HG03066 (cell line): ENCODE data around the gene ARID3B.
"Not testable (repeated sequence)": the region's sequence is repeated elsewhere in the genome, so short reads cannot be mapped to it uniquely, and the experiment has no call there.

Source experiments
- ATAC-seq: cut with Tn5 transposase; IDR thresholded peaks from one replicate; pipeline ENCODE4 v1.9.1; 2021; ENCODE audit warnings: low read depth; ENCODE audit not compliant: unreplicated experiment

ARID3B gene

DNA sequence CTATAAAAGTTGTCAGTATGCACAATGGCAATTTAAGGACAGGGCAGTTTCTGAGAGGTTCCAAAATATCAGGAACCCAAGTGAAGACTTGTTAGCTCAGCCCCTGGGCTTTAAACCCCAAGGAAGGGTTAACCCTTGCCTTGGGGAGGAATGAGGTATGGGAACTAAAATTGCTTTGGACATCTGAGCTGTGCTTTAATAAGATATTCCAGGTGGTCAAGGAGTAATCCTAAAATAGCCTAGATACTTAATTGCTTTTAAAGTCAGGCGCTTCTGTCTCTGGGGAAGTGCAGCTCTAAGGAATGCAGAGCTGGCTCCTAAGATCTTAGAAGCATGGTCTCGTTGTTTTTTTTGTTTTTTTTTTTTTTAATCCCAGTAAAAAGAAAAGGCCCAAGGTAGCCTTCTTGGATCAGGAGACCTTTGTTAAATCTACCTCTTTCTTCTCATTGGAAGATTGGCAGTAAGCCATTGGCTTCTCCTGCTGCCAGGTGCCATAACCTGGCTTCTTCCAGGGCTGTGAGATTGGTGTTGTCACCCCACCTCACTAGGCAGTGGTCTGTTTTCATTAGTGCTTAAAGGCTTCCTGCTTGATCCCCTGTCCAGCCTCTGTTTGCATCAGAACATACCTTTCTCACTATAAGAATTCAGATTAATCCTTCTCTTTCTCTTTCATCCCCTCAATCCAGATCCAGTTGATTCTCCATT lies 24.5 kb downstream of the ARID3B start:
- ATAC-seq = no peak

DNA sequence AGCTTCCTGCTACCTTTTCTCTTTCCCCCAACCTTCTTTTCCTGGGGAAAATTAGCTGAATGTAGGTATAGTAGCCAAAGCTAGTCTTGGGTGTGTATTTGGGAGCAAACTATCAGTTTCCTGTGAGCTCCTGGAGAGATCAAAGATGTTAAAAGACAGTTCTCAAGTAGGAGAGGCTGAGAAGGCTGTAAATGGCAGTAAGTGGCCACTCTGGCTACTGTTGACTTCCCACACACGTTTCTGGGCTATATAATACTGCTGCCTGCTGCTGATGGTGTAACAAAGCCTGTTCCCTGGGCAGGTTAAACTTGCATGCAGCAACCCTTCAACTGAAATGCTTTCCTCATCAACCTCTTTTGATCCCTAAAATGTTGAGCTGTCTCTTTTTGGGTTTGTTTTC lies 27.6 kb downstream of the ARID3B start:
- ATAC-seq = no peak

DNA sequence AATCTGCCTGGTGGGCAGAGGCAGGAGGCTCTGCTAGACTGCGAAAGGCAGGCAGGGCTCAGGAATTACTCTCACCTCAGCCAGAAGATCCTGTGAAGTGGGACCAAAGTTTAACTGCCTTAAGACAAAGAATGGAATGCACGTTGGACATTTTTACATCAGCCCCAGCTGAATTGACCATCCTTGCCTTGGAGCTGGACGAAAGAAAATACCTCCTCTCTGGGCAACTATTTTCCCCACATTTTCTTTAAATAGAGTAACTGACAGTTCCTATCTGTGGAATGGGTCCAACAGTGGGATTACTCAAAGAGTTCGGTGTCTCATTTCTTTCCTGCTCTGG lies 28.7 kb downstream of the ARID3B start:
- no peak for ATAC-seq

DNA sequence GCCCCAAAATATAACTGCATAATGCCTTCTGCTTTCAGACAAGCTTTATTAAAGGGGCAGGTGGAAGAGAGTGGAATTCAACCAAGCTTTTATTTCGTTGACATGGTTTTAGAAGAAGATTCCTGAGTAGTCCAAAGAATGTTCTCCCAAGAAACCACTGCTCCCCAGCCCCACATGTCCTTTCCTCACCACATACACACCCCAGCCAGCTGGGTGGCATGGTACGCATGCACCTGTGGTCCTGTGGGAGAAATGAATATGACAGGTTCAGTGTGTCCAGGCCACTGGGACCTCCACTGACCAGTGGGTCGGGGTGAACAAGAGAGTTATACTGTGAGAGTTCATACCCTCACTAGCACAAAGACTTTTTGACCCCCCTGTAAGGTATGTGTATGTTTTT lies 30.2 kb downstream of the ARID3B start:
- ATAC-seq = no peak

DNA sequence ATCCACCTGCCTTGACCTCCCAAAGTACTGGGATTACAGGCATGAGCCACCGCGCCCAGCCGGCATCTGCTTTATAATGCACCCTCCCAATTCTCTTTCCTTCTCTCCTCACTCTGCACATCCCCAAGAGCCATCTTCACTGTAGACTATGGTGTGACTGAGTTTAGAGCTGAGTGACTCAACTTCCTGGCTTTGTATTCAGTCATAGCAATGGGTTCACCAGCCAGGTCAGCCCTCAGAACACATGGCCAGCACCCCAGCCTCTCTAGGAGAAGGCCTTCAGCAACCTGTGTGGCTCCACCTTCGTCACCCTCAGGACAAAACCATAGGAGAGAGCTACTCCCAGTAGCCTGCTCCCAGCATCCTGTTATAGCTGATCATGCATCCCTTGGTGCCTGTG lies 33.0 kb downstream of the ARID3B start:
- ATAC-seq = no peak

DNA sequence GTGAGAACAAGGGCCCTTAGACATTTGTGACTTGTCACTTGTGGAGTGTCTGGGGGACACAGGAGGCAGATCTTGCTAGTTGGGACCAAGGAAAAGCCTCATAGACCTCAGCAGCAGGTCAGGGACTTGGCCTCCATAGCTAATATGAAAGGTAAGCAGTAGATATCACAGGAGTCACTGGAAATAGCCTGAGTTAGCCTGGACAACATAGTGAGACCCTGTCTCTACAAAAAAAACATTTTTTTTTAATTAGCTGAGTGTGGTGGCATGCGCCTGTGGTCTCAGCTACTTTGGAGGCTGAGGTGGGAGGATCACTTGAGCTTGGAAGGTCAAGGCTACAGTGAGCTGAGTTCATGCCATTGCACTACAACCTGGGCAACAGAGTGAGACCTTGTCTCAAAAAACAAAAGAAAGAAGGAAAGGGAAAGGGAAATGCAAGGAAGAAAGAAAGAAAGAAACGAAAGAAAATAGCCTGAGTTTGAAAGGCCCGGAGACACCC lies 37.5 kb downstream of the ARID3B start:
- ATAC-seq = no peak

DNA sequence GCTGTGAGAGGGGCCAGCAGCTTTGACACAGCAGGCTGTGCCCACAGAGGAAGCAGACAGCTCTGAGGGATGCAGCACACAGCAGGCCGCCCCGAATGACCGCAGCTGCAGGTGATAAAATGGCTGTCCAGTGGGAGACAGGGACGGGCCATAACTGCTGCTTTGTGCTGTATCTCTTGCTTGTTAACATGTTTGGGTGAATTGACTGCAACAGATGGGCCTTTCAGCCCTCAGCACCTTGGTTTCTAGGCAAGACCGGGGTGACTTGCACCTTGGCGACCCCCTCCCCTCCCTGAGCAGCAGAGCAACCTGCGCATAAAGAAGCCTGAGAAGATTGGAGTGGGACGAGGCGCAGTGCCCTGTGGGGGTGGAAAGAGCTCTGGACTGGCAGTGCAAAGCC lies 38.0 kb downstream of the ARID3B start:
- no peak for ATAC-seq

DNA sequence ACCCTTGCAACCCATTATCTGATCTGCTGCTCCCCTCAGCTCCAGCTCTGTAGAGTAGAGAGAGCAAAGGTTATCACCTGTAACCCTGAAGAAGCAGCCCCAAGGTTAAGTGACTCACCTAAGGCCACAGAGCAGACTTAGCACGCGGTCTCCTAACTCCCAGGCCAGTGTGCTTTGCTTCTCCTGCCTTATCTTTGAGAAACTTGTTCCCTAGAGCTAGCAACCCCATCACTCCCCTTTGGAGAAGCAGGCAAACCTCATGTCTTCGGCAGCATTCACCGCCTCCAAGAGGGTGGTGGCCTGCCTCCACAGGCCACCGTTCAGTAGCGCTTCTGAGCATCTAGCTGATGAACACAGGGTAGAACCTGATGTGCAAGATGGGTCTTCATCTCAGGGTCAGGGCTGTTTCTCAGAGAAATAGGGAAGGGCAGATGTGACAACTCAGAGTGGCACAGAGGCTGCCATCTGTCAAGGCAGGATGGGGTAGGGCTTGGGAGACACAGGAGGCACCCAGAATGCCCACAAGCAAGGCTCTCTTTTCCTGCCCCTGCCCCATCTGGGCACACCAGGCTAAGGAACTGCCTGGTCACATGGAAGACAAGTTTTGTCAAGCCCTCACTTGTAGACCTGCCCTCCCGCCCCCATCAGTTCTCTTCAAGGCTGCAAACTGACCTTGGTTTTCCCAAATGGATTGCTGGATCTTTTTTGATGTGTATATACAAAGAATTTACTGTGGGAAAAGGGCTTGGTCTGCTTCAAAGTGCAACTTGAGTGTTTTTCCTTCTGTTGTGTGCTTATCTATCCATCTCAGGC lies 39.7 kb downstream of the ARID3B start:
- ATAC-seq = no peak

DNA sequence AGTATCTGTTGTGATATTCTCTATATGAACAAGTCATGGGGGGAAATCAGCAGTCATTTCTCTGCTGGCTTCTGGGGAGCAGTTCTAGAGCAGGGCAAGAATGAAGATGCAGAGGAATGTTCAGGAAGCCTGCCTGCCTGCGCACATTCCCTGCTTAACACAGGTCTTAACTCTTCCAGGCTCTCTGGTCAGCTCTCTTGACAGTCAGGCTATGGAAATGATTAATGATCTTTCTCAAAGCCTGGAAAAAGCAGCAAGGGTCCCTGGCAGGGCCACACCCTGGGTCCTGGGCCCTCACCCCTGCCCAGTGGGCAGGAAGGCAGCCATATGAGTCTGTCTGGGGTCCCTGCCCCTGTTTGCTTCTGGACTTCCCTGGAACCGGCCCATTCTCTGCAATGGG lies 43.2 kb downstream of the ARID3B start:
- no peak for ATAC-seq

DNA sequence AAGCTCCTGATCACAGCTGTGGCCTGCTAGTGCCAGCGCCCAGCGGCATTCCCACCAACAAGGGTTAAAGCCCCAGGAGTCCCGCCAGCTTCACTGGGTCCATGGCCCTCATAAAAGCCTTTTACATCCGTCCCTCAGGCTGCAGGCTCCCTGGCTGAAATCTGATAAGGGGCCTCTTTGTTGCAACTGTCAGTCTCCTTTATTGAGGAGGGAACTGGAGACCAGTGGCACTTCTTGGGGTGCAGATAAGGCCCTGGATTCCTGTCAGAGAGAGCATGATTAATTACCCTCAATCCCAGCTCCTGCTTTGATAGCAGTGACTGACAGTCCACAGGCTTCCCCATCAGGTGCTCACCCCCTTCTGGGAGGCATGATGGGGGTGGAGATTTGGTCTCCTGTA lies 43.8 kb downstream of the ARID3B start:
- ATAC-seq = no peak

DNA sequence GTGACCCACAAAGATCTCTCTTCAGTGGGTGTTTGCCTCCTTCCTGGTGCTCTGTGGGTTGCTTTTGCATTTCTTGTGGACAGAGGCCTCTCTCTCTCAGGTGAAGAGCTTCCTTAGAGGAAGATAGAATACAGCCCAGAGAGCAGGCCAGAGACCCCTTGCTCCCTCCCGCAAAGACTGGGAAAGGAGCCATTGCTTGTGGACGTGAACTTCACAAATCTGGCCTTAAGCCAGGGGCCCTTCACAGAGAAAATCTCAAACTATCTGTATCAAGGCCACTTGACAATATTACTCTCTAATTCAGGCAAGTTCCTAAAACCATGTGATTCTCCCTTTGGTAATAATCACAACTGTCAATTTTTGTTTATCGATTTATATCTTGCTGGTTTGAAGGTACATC lies 44.2 kb downstream of the ARID3B start:
- no peak for ATAC-seq

DNA sequence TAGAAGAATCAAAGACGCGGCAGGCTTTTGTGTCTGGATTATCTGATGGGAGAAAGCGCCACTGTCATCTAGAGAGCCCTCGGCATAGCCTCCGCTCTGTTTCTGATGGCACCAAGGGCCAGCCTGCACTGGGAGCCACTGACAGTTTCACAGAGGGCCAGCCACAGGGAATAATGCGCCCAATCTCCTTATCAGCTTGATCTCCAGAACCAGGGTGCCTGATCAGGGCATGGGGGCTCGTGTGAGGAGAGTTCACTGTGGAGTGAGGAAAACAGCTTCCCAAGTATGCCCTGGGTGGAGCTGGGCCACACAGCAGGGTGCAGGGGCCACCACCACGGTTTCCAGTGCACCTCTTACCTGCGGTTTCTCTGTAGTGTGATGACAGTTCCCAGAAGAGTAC lies 44.8 kb downstream of the ARID3B start:
- ATAC-seq = no peak

DNA sequence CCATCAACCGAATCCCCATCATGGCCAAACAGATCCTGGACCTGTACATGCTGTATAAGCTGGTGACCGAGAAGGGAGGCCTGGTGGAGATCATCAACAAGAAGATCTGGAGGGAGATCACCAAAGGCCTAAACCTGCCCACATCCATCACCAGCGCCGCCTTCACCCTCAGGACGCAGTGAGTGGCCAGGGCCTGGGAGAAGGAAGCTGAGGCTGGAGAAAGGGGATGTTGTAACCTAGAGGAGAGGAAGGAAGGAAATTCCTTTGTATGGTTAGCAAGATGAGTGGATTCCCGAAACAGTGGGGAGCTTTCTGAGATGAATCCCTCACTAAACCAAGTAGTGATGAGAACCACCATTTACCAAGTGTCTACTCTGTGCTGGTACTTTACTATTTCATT lies 48.8 kb downstream of the ARID3B start:
- no peak for ATAC-seq

DNA sequence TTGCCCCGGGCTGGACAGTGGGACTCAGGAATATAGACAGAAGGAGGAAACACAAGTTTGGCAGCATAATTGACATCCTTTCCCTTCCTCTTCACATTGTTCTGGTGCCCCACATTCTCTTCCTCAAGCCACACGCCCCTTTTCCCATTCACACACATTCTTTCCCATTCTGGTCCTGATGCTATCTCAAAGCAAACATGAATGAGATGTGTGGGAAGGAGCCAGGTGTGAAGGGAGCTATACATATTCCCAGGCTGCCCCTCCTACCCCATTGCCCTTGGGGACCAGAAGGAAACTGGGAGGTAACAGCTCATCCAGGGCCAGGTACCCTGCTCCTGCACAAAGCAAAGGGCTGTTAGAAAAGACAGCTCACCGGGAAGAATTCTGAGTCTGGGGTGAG lies 51.2 kb downstream of the ARID3B start:
- ATAC-seq = no peak

DNA sequence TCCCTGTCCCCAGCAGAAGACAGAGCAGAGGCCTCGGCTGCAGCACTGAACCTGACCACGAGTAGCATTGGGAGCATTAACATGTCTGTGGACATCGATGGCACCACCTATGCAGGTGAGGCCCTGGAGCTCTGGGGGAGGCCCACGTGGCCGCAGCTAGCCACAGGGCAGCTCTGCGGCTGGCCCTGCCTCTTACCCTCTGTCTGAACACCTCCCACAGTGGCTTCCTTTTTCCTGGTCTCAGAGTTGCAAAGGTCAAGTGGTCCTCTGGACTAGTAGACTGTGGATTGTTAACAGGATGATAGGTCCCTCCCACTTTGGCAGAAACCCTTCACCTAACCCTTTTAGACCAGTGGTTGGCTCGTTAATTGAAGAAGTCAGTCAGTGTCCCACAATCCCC lies 52.1 kb downstream of the ARID3B start:
- ATAC-seq = no peak

DNA sequence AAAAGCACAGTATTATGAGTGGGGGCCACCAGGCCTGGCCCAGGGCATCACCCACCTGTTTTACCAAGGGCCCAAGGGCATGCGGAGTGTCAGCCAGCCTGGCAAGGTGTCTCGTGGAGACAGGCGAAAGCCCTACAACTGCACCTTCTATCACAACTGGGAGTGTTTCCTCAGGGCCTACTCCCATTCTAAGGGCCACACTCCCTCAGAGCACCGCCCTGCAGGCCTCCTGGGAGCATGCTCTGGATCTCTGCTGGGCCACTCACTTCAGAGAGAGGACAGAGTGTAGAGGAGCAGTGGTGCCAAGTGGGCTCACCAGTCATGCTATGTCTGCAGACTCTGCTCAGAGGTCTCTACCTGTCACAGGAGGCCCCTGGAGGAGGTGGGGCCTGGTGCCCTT lies 53.4 kb downstream of the ARID3B start:
- ATAC-seq = no peak

DNA sequence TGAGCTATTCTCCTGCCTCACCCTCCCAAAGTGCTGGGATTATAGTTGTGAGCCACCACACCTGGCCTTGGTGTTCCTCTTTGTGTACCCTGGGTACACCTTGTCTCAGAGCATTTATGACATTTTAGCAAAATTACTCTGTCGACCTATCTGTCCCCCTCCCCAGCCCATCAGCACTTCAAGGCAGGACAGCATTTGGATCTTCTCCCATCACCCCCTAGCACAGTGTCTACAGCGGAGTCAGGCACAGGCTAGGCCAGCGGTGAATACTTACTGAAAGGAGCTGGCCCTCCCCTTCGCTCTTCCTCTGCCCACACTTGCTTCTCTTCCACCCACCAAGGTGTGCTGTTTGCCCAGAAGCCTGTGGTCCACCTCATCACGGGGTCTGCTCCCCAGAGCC lies 54.3 kb downstream of the ARID3B start:
- ATAC-seq = no peak

DNA sequence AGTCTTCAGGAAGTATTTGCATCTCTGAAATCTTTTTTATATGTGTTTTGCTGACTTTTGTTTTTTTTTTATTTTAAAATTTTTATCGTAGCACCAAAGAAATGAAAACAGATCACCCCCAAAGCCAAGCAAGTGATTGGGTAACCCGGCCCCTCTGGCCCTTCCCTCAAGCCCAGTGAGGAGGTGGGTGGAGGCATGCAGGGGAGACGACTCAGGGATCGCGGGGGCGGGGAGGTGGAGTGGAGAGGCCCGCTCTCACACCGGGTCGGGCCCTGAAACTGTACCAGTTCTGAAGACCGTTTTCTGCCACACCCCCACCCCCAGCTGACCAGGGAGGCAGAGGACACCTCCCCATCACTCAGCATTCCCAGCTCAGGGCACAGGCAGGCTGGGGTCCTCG lies 55.7 kb downstream of the ARID3B start:
- ATAC-seq = not testable (repeated sequence)

DNA sequence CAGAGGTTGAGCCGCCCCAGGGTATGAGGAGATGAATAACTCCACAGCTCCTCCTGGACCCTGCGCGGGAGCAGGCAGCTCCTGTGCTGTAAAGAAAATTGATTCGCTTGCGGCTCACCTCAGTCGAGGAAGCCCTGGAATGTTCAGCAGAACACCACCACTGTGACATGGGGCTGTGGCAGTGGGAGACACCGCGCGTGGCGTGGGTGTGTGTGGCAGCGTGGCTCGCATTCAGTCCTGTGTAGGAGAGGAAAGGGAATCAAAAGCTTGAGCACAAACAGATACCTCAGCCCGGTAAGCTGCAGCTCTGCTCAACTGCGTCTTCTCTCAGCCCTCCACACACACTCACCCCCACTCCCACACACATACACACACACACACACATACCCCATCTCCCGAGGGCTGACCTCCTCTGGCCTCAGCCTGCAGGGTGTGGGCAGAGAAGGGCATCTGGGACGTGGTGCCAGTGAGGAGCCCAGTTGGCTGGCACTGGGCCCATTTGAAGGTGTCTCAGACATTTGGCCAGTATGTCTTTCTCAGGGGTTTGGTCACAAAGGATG lies 56.2 kb downstream of the ARID3B start:
- ATAC-seq = not testable (repeated sequence)

DNA sequence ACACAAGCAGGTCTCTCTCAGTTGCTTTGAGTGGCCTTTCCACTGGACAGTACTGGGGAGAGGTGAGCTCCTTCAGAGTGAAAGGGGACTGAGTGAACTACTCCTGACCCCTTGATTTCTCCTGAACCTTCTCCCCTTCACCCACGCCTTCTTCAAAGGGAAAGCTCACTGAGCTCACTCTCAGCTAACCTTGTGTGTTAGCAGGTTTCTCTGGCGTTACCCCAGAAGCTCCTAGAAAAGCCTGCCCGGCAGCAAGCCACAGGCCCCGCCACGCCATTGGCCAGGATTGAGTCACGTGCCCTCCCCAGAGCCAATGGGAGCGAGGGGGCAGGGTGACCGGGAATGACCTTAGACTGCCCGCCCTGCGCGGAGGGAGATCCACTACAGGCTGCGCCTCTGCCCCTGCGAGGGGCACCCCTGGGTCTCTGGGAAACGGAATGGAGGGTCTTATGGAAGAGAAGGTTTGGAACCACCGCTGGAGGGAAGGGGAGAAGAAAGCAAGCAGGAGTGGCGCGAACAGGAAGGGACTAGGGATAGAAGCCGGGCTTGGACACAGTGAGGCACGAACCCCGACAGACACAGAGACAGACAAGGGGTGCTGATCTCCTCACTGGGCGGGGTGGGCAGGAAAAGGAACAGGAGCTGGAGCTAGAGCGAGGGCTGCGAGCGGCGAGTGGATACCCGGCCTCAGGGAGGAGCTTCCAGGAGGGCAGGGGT lies 57.3 kb downstream of the ARID3B start:
- ATAC-seq = peak; percentile 94

DNA sequence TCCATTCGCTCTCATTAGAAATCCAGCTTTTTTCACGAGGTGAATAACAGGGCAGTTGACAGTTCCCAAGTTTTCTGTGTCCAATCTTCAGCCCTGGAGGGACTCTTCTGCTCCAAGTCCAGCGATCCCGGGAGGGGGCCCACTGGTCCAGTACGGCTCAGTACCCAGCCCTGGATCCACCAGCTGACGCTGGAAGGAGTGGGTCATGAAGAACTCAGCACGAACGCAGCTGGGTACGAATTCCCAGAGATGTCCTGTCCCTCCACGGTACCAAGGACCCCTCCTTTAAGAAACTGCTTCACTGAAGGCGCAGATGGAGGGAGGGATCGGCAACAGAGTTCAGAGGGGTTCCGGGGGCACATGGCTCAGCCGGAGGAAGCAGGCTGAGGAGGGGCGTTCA lies 58.1 kb downstream of the ARID3B start:
- no peak for ATAC-seq
